COLO829 (cell line): ENCODE results near the gene RFX5.
"Not testable (repeated sequence)": the region's sequence is repeated elsewhere in the genome, so short reads cannot be mapped to it uniquely, and the experiment has no call there.

Experiments used
- DNase-seq: peaks from one replicate; pipeline ENCODE4 v3.0.0; 2012; ENCODE audit warnings: low spot score

Gene RFX5

GRCh38 chr1:151362308-151363155 is 15.5 kb upstream of the RFX5 start:
- no peak for DNase-seq

GRCh38 chr1:151361883-151362282 is 14.8 kb upstream of the RFX5 start:
- no peak for DNase-seq

GRCh38 chr1:151356696-151357095 is 9.6 kb upstream of the RFX5 start:
- no peak for DNase-seq

- no peak for DNase-seq
Measured at GRCh38 chr1:151352021-151352718, 5.1 kb upstream of the RFX5 start.

GRCh38 chr1:151350323-151350722 is 3.3 kb upstream of the RFX5 start:
- DNase-seq: not testable (repeated sequence)

- DNase-seq: no peak
Measured at GRCh38 chr1:151347523-151348246, 633 bp upstream of the RFX5 start.

GRCh38 chr1:151346082-151346768 is 827 bp downstream of the RFX5 start:
- DNase-seq: no peak

- DNase-seq: no peak
Measured at GRCh38 chr1:151344291-151344690, 2.8 kb downstream of the RFX5 start.

GRCh38 chr1:151343587-151343986 is 3.5 kb downstream of the RFX5 start:
- no peak for DNase-seq

GRCh38 chr1:151342569-151342968 is 4.5 kb downstream of the RFX5 start:
- no peak for DNase-seq

GRCh38 chr1:151342021-151342420 is 5.0 kb downstream of the RFX5 start:
- no peak for DNase-seq

GRCh38 chr1:151340870-151341754 is 5.9 kb downstream of the RFX5 start:
- DNase-seq: peak; percentile 69

GRCh38 chr1:151336556-151336955 is 10.5 kb downstream of the RFX5 start:
- no peak for DNase-seq

GRCh38 chr1:151334822-151335221 is 12.2 kb downstream of the RFX5 start:
- DNase-seq: no peak

GRCh38 chr1:151327903-151328674 is 19.0 kb downstream of the RFX5 start:
- no peak for DNase-seq

- DNase-seq: peak; percentile 100
Measured at GRCh38 chr1:151327223-151327902, 19.7 kb downstream of the RFX5 start, which contains the start of gene PI4KB. Gene PI4KB (minus strand): TSS chr1:151327416. CDS start chr1:151316481, 10,935 bp downstream.

GRCh38 chr1:151326619-151327222 is 20.3 kb downstream of the RFX5 start:
- peak; percentile 68 for DNase-seq

GRCh38 chr1:151325646-151326429 is 21.2 kb downstream of the RFX5 start:
- DNase-seq: no peak
